WI38 (cell line): ENCODE data around the gene MARK3.

Experiments used
- H3K4me3 ChIP-seq: 2 replicates; pipeline ENCODE4 v1.5.1; 2011; ENCODE audit warnings: low read depth, mild to moderate bottlenecking, control low read depth, low read length
- CTCF ChIP-seq: IDR thresholded peaks from 2 replicates; pipeline ENCODE4 v1.5.1; 2012; ENCODE audit warnings: low read depth, mild to moderate bottlenecking, control low read depth, low read length

MARK3 gene

DNA sequence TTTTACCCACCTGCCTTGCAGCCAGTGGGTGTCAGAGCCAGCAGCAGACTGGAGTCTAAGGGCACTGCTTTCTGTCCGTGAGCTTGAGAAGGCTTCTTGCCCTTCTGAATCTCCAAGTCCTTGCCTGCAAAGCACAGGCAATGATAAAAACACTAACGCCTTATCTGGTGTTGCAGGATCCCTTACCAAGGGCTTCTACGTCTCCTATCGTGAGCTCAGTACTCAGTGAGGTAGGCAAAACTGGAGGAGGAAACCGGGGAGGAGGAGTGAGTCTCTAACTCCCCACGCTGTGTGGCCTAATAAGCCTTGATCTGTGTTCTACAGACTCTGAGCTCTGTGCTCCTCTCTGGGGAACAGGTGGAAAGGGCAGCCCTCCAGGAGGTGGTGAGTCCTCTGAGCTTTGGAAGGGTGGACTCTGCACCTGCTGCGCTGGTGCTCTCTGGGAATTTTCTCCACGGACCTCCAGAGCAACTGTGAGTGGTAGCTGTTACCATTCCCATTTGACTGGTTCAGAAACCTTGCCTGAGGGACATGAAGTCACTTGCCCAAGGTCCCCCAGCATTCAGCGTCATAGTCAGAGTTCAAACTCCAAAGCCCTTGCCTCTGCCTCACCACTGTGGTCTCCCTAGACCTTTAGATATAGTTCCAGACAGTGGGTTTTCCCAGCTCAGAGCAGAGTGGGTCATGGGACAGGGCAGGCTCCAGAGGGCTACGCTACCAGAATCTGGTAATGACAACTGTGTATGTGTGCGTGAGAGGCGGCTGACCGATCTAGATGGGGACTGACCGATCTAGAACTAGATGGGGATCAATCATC lies 7.0 kb upstream of the MARK3 start:
- no peak overlapping the region for H3K4me3 ChIP-seq
- TF ChIP-seq CTCF: no peak

- H3K4me3 ChIP-seq: no peak overlapping the region
- no peak for TF ChIP-seq CTCF
Observed at GRCh38 chr14:103380719-103381377, 4.4 kb upstream of the MARK3 start.

DNA sequence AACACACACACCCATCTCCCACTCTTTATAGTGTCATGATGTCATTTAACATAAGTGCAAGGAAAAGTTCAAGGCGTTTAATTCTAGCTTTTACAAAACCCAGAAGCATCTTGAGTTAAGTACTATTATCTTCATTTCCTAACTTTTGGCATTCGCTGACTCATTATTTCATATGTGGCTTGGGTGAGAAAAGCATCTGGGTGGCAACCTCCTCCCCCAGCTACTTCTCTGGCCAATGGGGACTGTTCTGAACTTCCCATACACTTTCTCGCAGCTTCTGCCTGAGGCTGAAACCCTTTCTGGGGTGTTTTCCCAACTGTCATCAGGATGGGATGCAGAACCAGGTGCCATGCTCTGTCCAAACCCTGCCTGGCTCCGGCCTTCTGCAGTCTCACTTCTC lies 2.8 kb upstream of the MARK3 start:
- no peak overlapping the region for H3K4me3 ChIP-seq

GRCh38 chr14:103384450-103385151 lies 614 bp upstream of the MARK3 start:
- no peak for TF ChIP-seq CTCF
- H3K4me3 ChIP-seq: peak overlapping the region; percentile 97

More for the DNA sequence above, 2.8 kb upstream of the MARK3 start:
- no peak for TF ChIP-seq CTCF

DNA sequence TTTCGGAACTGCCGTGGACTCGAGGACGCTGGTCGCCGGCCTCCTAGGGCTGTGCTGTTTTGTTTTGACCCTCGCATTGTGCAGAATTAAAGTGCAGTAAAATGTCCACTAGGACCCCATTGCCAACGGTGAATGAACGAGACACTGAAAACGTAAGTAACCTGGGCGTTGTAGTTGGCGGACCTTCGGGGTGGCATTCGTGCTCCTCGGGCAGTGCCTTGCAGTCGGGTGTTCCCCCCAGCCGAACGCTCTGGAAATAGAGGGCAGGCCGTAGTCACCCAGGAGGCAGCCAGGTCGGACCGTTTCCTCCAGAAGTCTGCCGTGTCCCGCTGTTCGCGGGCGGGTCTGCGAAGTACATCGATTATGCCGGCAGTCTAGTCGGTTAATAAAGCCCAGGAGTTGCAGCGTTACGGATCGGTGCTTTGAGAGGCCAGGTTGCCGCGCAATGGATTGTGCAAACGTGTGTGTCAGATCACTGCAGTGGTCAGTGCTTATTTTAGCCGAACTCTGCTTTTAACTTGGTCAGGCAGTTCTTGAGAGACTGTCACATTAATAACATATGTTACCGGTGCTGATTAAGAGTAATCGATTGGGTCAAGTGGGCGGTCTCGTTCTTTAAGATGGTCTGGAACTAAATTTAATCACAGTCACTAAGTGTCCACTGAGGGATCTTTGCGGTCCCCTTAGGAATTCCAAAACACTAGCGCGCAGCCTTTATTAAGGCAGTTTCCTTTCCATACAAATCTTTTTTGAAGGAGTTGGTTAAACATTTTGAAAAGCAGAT lies 906 bp downstream of the MARK3 start:
- H3K4me3 ChIP-seq: peak overlapping the region; percentile 97
- no peak for TF ChIP-seq CTCF

GRCh38 chr14:103386713-103387329 lies 1.6 kb downstream of the MARK3 start:
- TF ChIP-seq CTCF: no peak
- peak overlapping the region; percentile 97 for H3K4me3 ChIP-seq
